Muscle layer of colon (tissue), 2 donors: ENCODE data around the gene GNG8.
A peak's percentile ranks its signal among the peaks of the same experiment; 100 is the strongest.
"Not testable (repeated sequence)": the region's sequence is repeated elsewhere in the genome, so short reads cannot be mapped to it uniquely, and the experiment has no call there.

Source experiments
- H3K27ac ChIP-seq: one replicate; pipeline ENCODE4 v1.7.0; 2013; ENCODE audit warnings: low read depth, mild to moderate bottlenecking, low read length, moderate library complexity
- H3K27me3 ChIP-seq, 2 donors: one replicate each; pipeline ENCODE4 v1.7.0; 2013; ENCODE audit warnings: low read length in 2 of 2, mild to moderate bottlenecking in 2 of 2; ENCODE audit not compliant: insufficient read depth in 2 of 2, control insufficient read depth in 1 of 2
- H3K36me3 ChIP-seq: one replicate; pipeline ENCODE4 v1.7.0; 2013; ENCODE audit warnings: mild to moderate bottlenecking, low read length; ENCODE audit not compliant: insufficient read depth
- H3K4me1 ChIP-seq: one replicate; pipeline ENCODE4 v1.7.0; 2013; ENCODE audit warnings: mild to moderate bottlenecking, low read length; ENCODE audit not compliant: insufficient read depth
- H3K4me3 ChIP-seq, 2 donors: one replicate each; pipeline ENCODE4 v1.7.0; 2013; ENCODE audit warnings: low read length in 2 of 2, low read depth in 1 of 2, mild to moderate bottlenecking in 1 of 2, moderate library complexity in 1 of 2
- H3K9ac ChIP-seq: one replicate; pipeline ENCODE4 v1.7.0; 2013; ENCODE audit warnings: low read length
- H3K9me3 ChIP-seq: one replicate; pipeline ENCODE4 v1.7.0; 2013; ENCODE audit warnings: mild to moderate bottlenecking, low read length
- donor health status: abdominal sarcoma.
- donor health status: Adenocarcinoma of cecum.

The GNG8 gene

GRCh38 chr19:46639358-46640182 is 3.6 kb upstream of the GNG8 start:
- H3K4me1 ChIP-seq = peaks cover 21% of the 10 kb centered on the region
- no peaks in the 10 kb centered on the region for H3K27me3 ChIP-seq
- H3K9ac ChIP-seq = peak overlapping the region; percentile 23
- no peaks in the 10 kb centered on the region for H3K9me3 ChIP-seq
- no peaks in the 10 kb centered on the region for H3K36me3 ChIP-seq
- H3K4me3 ChIP-seq = peak overlapping the region; percentile 46 to 54
- peak overlapping the region; percentile 89 for H3K27ac ChIP-seq

DNA sequence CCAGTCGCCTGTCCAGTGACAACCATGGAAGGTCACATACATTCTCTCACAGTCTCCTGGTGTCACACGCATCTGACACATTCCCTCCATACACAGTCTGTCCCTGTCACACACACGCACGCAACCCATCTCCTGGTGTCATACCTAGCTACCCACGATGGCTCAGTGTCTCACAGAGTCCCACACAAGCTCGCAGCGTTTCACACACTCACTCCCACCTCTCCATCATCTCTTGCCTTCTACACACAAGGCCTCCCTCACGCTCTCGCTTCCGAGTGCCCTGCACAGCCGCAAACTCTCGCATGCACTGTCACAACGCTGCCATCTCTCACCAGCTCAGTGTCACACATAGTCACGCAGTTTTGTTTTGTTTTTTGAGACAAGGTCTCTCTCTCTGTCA is 1.2 kb upstream of the GNG8 start:
- H3K27me3 ChIP-seq = no peaks in the 10 kb centered on the region
- H3K9me3 ChIP-seq = no peaks in the 10 kb centered on the region
- no peak overlapping the region for H3K4me3 ChIP-seq
- peaks cover 29% of the 10 kb centered on the region for H3K4me1 ChIP-seq
- H3K27ac ChIP-seq = no peak overlapping the region
- no peaks in the 10 kb centered on the region for H3K36me3 ChIP-seq
- no peak overlapping the region for H3K9ac ChIP-seq

- H3K27me3 ChIP-seq = no peaks in the 10 kb centered on the region
- peaks cover 22% of the 10 kb centered on the region for H3K4me1 ChIP-seq
- H3K36me3 ChIP-seq = no peaks in the 10 kb centered on the region
- peak overlapping the region; percentile 27 to 41 for H3K4me3 ChIP-seq
- H3K27ac ChIP-seq = no peak overlapping the region
- no peak overlapping the region for H3K9ac ChIP-seq
- H3K9me3 ChIP-seq = no peaks in the 10 kb centered on the region
These were observed 1.3 kb downstream of the GNG8 start for GRCh38 chr19:46634656-46635218.

DNA sequence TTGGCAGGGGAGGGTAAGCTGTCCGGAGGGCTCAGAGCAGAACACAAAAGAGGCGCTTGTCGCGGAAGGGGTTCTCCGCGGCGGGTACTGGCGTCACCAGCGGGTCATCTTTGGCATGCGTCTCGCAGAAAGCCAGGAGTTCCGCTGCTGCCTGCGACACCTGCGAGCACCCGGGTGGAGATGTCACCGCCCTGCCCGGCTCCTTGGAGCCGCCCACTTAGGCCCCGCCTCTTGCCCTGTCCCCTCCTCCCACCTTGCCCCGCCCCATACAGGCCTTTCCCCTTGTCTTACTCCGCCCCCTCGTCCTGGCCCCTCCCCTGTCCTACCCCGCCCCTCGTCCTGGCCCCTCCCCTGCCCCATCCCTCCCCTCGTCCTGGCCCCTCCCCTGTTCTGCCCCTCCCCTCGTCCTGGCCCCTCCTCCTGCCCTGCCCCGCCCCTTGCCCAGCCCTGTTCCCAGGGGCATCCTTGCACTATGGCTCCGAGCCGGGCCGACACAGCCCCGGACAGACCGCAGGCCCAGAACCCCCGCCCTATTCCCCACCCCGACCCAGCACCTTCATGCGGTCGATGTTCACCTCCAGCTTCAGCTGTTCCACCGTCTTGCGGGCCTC is 1.9 kb downstream of the GNG8 start:
- Histone ChIP-seq H3K36me3 (no peaks in the 10 kb centered on the region), H3K4me1 (peaks cover 18% of the 10 kb centered on the region), H3K4me3 (peak overlapping the region; percentile 53 to 61), H3K9ac (no peak overlapping the region), H3K27ac (peak overlapping the region; percentile 58), H3K27me3 (no peaks in the 10 kb centered on the region), H3K9me3 (no peaks in the 10 kb centered on the region)

DNA sequence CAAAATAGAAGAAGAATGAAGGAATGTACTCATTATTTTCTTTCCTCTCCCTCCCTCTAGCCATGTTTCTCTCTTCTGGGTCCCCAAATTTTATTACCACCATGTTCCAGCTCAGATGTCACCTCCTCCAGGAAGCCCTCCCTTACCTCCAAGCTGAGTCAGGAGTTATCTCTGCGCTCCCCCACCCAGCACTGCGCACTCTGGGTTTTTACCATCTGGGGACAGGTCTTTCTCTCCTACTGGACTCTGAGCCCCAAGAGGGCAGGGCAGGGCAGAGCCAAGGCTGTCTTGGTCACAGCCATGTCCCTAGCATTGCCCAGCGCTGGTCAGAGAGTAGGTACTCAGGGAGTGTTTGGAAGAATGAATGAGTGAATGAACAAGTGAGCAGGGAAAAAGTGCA is 2.9 kb downstream of the GNG8 start:
- Histone ChIP-seq H3K9me3 (no peaks in the 10 kb centered on the region), H3K4me1 (peaks cover 14% of the 10 kb centered on the region), H3K4me3 (no peak overlapping the region), H3K27me3 (no peaks in the 10 kb centered on the region), H3K36me3 (no peaks in the 10 kb centered on the region), H3K9ac (no peak overlapping the region), H3K27ac (no peak overlapping the region)

- H3K9ac ChIP-seq = no peak overlapping the region
- H3K27me3 ChIP-seq = no peaks in the 10 kb centered on the region
- H3K4me3 ChIP-seq = no peak overlapping the region
- no peaks in the 10 kb centered on the region for H3K36me3 ChIP-seq
- no peaks in the 10 kb centered on the region for H3K9me3 ChIP-seq
- H3K27ac ChIP-seq = no peak overlapping the region
- H3K4me1 ChIP-seq = peaks cover 12% of the 10 kb centered on the region
These were observed 4.5 kb downstream of the GNG8 start for GRCh38 chr19:46631481-46631880.

DNA sequence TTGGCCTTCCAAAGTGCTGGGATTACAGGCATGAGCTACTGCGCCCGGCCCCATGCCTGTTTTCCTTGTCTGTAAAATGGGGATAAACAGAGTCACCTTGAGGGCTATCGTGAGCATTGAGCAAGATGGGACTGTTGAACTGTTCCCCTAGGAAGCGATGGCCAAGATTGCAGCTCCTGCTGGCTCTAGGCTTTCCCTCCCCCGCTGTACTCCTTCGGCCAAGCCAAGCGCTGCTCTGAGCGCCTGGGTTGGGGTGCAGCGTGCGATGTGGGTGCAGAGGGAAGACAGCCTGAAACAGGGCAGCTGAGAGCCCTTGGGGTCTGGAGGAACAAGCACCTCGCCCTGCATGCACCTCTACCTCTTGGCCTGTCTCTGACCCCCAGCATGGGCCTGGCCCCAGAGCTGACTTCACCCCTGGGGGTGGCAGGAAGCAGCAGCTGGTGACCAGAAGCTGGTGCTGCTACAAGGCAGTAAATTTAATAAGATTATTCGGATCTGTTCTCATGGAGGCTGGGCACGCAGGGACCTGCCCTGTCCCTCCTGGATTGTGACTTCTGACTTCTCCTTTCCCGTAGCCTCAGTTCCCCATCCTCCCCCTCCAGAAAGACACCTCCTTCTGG is 5.3 kb downstream of the GNG8 start:
- no peak overlapping the region for H3K27ac ChIP-seq
- H3K27me3 ChIP-seq = no peaks in the 10 kb centered on the region
- no peaks in the 10 kb centered on the region for H3K9me3 ChIP-seq
- peaks cover 16% of the 10 kb centered on the region for H3K4me1 ChIP-seq
- no peak overlapping the region for H3K4me3 ChIP-seq
- H3K9ac ChIP-seq = no peak overlapping the region
- H3K36me3 ChIP-seq = no peaks in the 10 kb centered on the region

GRCh38 chr19:46629546-46630025 is 6.4 kb downstream of the GNG8 start:
- H3K4me3 ChIP-seq = no peak overlapping the region
- peaks cover 19% of the 10 kb centered on the region for H3K4me1 ChIP-seq
- no peak overlapping the region for H3K27ac ChIP-seq
- no peaks in the 10 kb centered on the region for H3K27me3 ChIP-seq
- no peaks in the 10 kb centered on the region for H3K9me3 ChIP-seq
- H3K36me3 ChIP-seq = no peaks in the 10 kb centered on the region
- H3K9ac ChIP-seq = no peak overlapping the region

DNA sequence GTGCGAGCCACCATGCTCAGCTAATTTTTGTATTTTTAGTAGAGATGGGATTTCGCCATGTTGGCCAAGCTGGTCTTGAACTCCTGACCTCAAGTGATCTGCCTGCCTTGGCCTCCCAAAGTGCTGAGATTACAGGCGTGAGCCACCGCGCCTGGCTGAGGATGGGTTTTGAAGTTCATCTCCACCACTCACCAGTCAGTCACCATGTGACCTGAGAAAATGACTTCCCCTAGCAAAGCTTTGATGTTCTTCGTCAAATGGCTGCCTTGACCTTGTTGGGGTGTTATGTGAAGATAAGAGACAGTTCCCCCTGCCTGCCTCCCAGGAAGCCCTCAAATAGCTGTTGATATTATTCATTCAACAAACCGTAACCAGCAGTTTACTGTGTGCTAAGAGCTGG is 7.0 kb downstream of the GNG8 start:
- peaks cover 16% of the 10 kb centered on the region for H3K4me1 ChIP-seq
- H3K9ac ChIP-seq, H3K27ac ChIP-seq: not testable (repeated sequence)

GRCh38 chr19:46626446-46626845 is 9.6 kb downstream of the GNG8 start:
- H3K36me3 ChIP-seq = no peaks in the 10 kb centered on the region

More for the DNA sequence above, 7.0 kb downstream of the GNG8 start:
- H3K9me3 ChIP-seq, H3K4me3 ChIP-seq, H3K36me3 ChIP-seq, H3K27me3 ChIP-seq: not testable (repeated sequence)

DNA sequence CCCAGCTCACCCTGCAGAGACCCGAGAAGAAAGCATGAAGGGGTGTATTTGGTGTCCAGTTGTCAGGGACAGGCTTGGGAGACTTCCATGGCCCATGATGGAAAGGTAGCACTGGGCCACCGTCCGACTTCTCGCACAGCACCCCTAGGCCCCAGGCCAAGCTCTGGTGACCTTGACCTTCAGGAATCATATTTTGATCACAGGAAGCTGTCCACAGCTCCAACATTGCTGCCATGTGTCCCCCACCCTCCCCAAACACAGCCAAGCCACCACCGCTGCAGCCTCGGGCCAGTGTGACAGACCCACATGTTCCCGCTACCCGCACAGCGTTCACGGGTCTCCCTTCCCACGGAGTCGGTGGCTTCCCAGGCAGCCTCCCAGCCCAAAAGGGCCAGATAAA is 10.3 kb downstream of the GNG8 start:
- no peak overlapping the region for H3K4me3 ChIP-seq
- no peaks in the 10 kb centered on the region for H3K9me3 ChIP-seq
- peaks cover 22% of the 10 kb centered on the region for H3K4me1 ChIP-seq
- no peaks in the 10 kb centered on the region for H3K27me3 ChIP-seq
- H3K9ac ChIP-seq = no peak overlapping the region
- H3K27ac ChIP-seq = peak overlapping the region; percentile 4
- no peaks in the 10 kb centered on the region for H3K36me3 ChIP-seq

More at GRCh38 chr19:46626446-46626845, 9.6 kb downstream of the GNG8 start:
- H3K9me3 ChIP-seq = no peaks in the 10 kb centered on the region
- H3K27ac ChIP-seq = no peak overlapping the region
- H3K9ac ChIP-seq = no peak overlapping the region
- H3K4me3 ChIP-seq = no peak overlapping the region
- H3K27me3 ChIP-seq = no peaks in the 10 kb centered on the region
- H3K4me1 ChIP-seq = peaks cover 14% of the 10 kb centered on the region
